MCF 10A (cell line): ENCODE data around the gene ADCY4. TPM values are rescaled to one million over a fixed set of nuclear protein-coding genes. Genes with fewer than 3 reads are reported as not detected.

Experiments used
- BruUV-seq: library from RNA; stranded (reverse); fragments of 400-500 nt; replicated peaks from 2 replicates; lab custom pipeline; 2021; lab: Mats Ljungman, UMichigan
- CTCF ChIA-PET: fragments of 300-600 bp; sonication (Branson Sonifier 250); formaldehyde crosslinking; extraction: SDS; loops from one replicate; lab custom pipeline; 2021; ENCODE audit warnings: antibody characterized with exemption, inconsistent platforms; lab: Yijun Ruan, JAX
- POLR2A ChIA-PET: fragments of 300-600, 350-650 bp; sonication (Branson Sonifier 250); formaldehyde crosslinking; extraction: SDS; loops from one replicate; lab custom pipeline; 2020; ENCODE audit warnings: antibody characterized with exemption, inconsistent platforms; lab: Yijun Ruan, JAX
- DNase-seq: peaks from one replicate; pipeline ENCODE4 v3.0.0-alpha.2; 2018; ENCODE audit not compliant: unreplicated experiment
- H3K27ac Mint-ChIP-seq: one replicate; pipeline ENCODE4 v1.8.0; 2022; ENCODE audit warnings: mild to moderate bottlenecking, low read depth, mixed read lengths; ENCODE audit not compliant: unreplicated experiment
- H3K27me3 Mint-ChIP-seq: one replicate; pipeline ENCODE4 v1.8.0; 2022; ENCODE audit warnings: mixed read lengths; ENCODE audit not compliant: insufficient read depth, unreplicated experiment
- H3K36me3 Mint-ChIP-seq: one replicate; pipeline ENCODE4 v1.8.0; 2022; ENCODE audit warnings: mild to moderate bottlenecking, moderate library complexity, mixed read lengths; ENCODE audit not compliant: insufficient read depth, unreplicated experiment
- H3K4me1 Mint-ChIP-seq: one replicate; pipeline ENCODE4 v1.8.0; 2022; ENCODE audit warnings: mixed read lengths; ENCODE audit not compliant: insufficient read depth, unreplicated experiment
- H3K4me3 Mint-ChIP-seq: one replicate; pipeline ENCODE4 v1.8.0; 2022; ENCODE audit warnings: mild to moderate bottlenecking, moderate library complexity, mixed read lengths; ENCODE audit not compliant: unreplicated experiment
- H3K9me3 Mint-ChIP-seq: one replicate; pipeline ENCODE4 v1.8.0; 2022; ENCODE audit warnings: mixed read lengths; ENCODE audit not compliant: unreplicated experiment
- intact Hi-C: fragments of 100-400 bp; cut with micrococcal nuclease; formaldehyde crosslinking; loops from 2 replicates; pipeline ENCODE4 v1.14.1; 2022
- total RNA-seq: library from RNA; stranded (reverse); gene quantifications from 2 replicates; pipeline ENCODE4 v1.2.3, GENCODE V29; 2022
- TF ChIP-seq, protein P1 (sequence below): fragments of 200-600 bp; IDR thresholded peaks from one replicate; pipeline ENCODE4 v1.8.0; 2022; ENCODE audit warnings: antibody characterized with exemption, mild to moderate bottlenecking; ENCODE audit not compliant: unreplicated experiment

The ADCY4 gene
- total RNA-seq, 1 experiment from 2014 or later = not detected

DNA sequence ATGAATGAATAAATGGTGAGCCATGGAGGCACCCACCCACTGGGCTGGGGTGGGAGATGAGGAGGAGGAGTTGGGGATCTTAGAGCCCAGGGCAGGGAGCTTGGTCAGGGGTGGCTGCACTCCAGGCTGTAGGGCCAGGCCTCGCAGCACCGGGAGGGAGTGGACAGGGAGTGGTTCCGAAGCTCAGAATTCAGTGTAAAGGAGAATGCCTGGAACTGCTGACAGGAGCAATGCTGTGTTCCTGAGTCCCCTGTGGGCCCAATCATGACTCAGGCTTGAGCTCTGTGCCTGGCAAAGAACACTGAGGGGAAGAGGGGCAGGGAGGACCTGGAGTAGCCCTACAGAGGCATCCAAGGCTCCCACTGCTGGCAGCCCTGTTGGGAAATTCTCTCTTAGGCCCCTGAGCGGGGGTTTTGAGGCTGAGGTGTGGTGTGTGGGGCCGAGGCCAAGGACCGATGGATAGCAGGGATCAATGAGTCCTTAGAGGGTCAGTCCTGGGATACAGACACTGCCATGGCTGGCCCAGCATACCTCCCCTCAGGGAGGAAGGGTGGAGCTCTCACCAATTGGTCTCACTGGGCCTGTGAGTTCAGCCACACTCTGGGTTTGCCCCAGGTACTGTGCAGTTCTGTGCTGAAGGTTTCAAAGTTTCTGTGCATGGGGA lies 53.9 kb downstream of the ADCY4 start:
- ChIA-PET POLR2A (interaction anchor here (0.7 to 9.2 kb wide), 15 partner anchors 9 to 86 kb away, joined by 3 to 115 read pairs (median 6); partner anchors contain the start of genes CHMP4A, DHRS1, NOP9 and RABGGTA), CTCF (interaction anchor here (0.9 to 32.3 kb wide), 11 partner anchors 9 to 39 kb away, joined by 3 to 457 read pairs (median 6); partner anchors contain the start of genes CIDEB, DHRS1, NOP9 and TINF2)
- BruUV-seq = no TSS peak
- H3K27ac Mint-ChIP-seq = peak overlapping the region; percentile 53
- peaks cover 7% of the 10 kb centered on the region for H3K9me3 Mint-ChIP-seq
- DNase-seq = no peak
- no peak overlapping the region for H3K4me3 Mint-ChIP-seq
- TF ChIP-seq, protein P1, sequence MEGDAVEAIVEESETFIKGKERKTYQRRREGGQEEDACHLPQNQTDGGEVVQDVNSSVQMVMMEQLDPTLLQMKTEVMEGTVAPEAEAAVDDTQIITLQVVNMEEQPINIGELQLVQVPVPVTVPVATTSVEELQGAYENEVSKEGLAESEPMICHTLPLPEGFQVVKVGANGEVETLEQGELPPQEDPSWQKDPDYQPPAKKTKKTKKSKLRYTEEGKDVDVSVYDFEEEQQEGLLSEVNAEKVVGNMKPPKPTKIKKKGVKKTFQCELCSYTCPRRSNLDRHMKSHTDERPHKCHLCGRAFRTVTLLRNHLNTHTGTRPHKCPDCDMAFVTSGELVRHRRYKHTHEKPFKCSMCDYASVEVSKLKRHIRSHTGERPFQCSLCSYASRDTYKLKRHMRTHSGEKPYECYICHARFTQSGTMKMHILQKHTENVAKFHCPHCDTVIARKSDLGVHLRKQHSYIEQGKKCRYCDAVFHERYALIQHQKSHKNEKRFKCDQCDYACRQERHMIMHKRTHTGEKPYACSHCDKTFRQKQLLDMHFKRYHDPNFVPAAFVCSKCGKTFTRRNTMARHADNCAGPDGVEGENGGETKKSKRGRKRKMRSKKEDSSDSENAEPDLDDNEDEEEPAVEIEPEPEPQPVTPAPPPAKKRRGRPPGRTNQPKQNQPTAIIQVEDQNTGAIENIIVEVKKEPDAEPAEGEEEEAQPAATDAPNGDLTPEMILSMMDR = no peak
- intact Hi-C loops = no loop called here
- H3K27me3 Mint-ChIP-seq = no peaks in the 10 kb centered on the region
- peaks cover 7% of the 10 kb centered on the region for H3K36me3 Mint-ChIP-seq
- peaks cover 31% of the 10 kb centered on the region for H3K4me1 Mint-ChIP-seq

DNA sequence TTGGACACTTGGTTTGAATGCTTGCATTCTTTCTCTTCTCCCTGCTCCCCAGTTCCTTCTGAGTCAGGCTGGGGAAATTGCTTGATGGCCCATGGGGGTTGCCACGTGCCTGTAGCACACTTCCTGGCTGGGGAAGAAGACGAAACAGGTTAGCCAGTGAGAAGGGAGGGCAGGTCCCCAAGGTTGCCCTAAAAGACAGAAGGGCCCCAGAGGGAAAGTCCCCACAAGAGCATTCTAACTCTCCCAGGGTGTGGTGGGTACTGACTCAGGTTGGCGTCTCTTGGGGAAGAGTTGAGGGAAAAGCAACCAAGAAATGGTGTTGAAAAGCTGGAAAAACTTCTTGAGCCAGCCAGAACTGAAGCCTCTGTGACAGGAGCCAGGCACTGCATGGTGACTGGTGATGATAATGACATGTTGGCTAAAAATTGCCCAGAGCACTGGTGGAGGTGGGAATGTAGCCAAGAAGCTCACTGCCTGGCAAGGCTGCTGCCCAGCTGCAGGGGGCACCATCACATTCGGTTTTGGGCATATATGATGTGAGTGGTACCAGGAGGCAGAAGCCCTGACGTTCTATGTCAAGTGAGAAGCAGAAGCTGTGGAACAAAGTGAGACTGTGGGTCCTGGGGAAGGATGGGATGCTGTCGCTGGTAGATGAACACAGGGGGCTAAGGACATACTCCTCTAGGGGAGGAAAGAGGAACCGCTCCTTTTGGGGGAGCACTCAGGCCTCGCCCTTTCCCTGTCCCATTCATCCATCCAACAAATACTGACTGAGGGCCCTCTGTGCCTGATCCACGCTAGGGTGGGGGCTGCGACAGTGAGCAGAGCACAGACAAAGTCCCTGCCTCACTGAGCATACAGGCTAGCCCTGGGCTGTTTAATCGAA lies 55.3 kb downstream of the ADCY4 start:
- Mint-ChIP-seq H3K27me3 (no peaks in the 10 kb centered on the region), H3K4me3 (no peak overlapping the region), H3K36me3 (peaks cover 7% of the 10 kb centered on the region), H3K27ac (peak overlapping the region; percentile 47), H3K4me1 (peaks cover 29% of the 10 kb centered on the region), H3K9me3 (peaks cover 7% of the 10 kb centered on the region)
- no TSS peak for BruUV-seq
- DNase-seq = peak; percentile 57
- TF ChIP-seq, protein P1 = no peak
- POLR2A ChIA-PET = interaction anchor here (0.8 to 9.2 kb wide), 8 partner anchors 7 to 724 kb away, joined by 3 to 115 read pairs (median 5); partner anchors contain the start of genes DHRS1, NOP9, RABGGTA and TINF2
- CTCF ChIA-PET = interaction anchor here (0.6 to 32.3 kb wide), 11 partner anchors 9 to 151 kb away, joined by 4 to 457 read pairs (median 6); partner anchors contain the start of genes CIDEB, DHRS1, LTB4R2 and NOP9
- intact Hi-C loops = no loop called here

DNA sequence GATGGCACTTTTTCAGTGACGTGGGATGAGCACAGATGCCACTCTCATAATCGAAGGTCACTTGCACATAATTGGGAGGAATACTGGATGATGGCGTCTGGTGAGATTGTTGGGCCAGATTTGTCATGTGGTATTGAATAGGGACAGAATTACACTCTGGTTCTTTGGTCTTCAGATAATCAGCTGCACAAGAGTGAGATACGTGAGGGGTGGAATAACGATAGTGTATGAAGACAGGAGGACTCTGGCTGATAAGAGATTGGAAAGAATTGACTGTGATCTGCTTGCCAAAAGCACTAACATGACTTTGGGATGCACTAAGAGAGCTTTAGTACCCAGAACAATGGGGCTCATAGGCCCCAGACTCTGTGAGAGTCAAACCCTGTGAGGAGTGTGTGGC lies 56.4 kb downstream of the ADCY4 start:
- intact Hi-C loops = no loop called here
- CTCF ChIA-PET = interaction anchor here (0.5 to 32.3 kb wide), 8 partner anchors 14 to 1426 kb away, joined by 3 to 457 read pairs (median 5); partner anchors contain the start of genes CIDEB, DHRS1, LTB4R2 and NOP9
- DNase-seq = no peak
- BruUV-seq = no TSS peak
- H3K36me3 Mint-ChIP-seq = peaks cover 7% of the 10 kb centered on the region
- H3K9me3 Mint-ChIP-seq = peaks cover 7% of the 10 kb centered on the region
- no peak overlapping the region for H3K4me3 Mint-ChIP-seq
- no peaks in the 10 kb centered on the region for H3K27me3 Mint-ChIP-seq
- POLR2A ChIA-PET = interaction anchor here (1.2 to 6.2 kb wide), 3 partner anchors 12 to 36 kb away, joined by 3 to 65 read pairs (median 7); partner anchors contain the start of genes DHRS1, NOP9 and TINF2
- TF ChIP-seq, protein P1 = no peak
- H3K27ac Mint-ChIP-seq = peak overlapping the region; percentile 47
- peaks cover 40% of the 10 kb centered on the region for H3K4me1 Mint-ChIP-seq
